ENCODE results near the gene REN. TPM values are rescaled to one million over a fixed set of nuclear protein-coding genes. Genes with fewer than 3 reads are reported as not detected.

Gene REN
- total RNA-seq: not detected in 2 replicates

GRCh38 chr1:204166219-204166618 is at the start of gene REN:
TSS of gene REN (minus strand) at chr1:204166337. CDS start at chr1:204166293, 44 bp downstream.

GRCh38 chr1:204213668-204214662 is 47.8 kb upstream of the REN start, which contains the start of gene GOLT1A:
TSS of gene GOLT1A (minus strand) at chr1:204213988. CDS start at chr1:204213906, 82 bp downstream.

GRCh38 chr1:204196068-204196795 is 30.1 kb upstream of the REN start, which contains the start of gene KISS1:
TSS of gene KISS1 (minus strand) at chr1:204196491. CDS start at chr1:204192876, 3,615 bp downstream.

GRCh38 chr1:204151552-204152309 is 14.4 kb downstream of the REN start, which contains the start of gene ETNK2:
TSS of gene ETNK2 (minus strand) at chr1:204152044. CDS start at chr1:204151852, 192 bp downstream.

Other genes with a start within 250 kb of the REN start
- 11.8 and 14.2 TPM in 2 replicates for gene SOX13, start 93.2 kb downstream of the REN start, total RNA-seq
- 17.7 and 21.6 TPM in 2 replicates for gene ETNK2, start 14.3 kb downstream of the REN start, total RNA-seq
- not detected in 2 replicates for gene KISS1, start 30.2 kb upstream of the REN start, total RNA-seq
- not detected in 2 replicates for gene GOLT1A, start 47.7 kb upstream of the REN start, total RNA-seq
- 4.3 and 10.2 TPM in 2 replicates for gene PLEKHA6, start 193.6 kb upstream of the REN start, total RNA-seq
- gene PPP1R15B, start 245.5 kb upstream of the REN start, total RNA-seq: 21.9 and 31.2 TPM in 2 replicates